ENCODE data around the gene DHX9.

DHX9 gene

GRCh38 chr1:182833271-182833670 lies 5.9 kb upstream of the DHX9 start:
- TF ChIP-seq PAX5 (IDR thresholded peaks at IDR 0.05; ENCODE audit: insufficient read depth, low read length, severe bottlenecking) (no peak), POLR2AphosphoS5 (IDR thresholded peaks at IDR 0.05; ENCODE audit: low read depth, low read length) (no peak), POLR2A (IDR thresholded peaks at IDR 0.05; ENCODE audit: low read depth, low read length) (no peak), POU2F2 (IDR thresholded peaks at IDR 0.05; ENCODE audit: low read depth, low read length) (no peak), TAF1 (IDR thresholded peaks at IDR 0.05; ENCODE audit: low read depth, low read length) (no peak), SPI1 (IDR thresholded peaks at IDR 0.05; ENCODE audit: low read depth, low read length) (no peak)
- FAIRE-seq = no peak
- DNase-seq (ENCODE audit: insufficient read length, low spot score) = no peak

GRCh38 chr1:182834326-182834725 lies 4.8 kb upstream of the DHX9 start:
- FAIRE-seq (no peak), DNase-seq (ENCODE audit: insufficient read length, low spot score) (no peak)
- TF ChIP-seq TAF1 (IDR thresholded peaks at IDR 0.05; ENCODE audit: low read depth, low read length) (no peak), PAX5 (IDR thresholded peaks at IDR 0.05; ENCODE audit: insufficient read depth, low read length, severe bottlenecking) (no peak), POLR2A (IDR thresholded peaks at IDR 0.05; ENCODE audit: low read depth, low read length) (no peak), SPI1 (IDR thresholded peaks at IDR 0.05; ENCODE audit: low read depth, low read length) (no peak), POU2F2 (IDR thresholded peaks at IDR 0.05; ENCODE audit: low read depth, low read length) (no peak), POLR2AphosphoS5 (IDR thresholded peaks at IDR 0.05; ENCODE audit: low read depth, low read length) (no peak)

GRCh38 chr1:182835806-182836205 lies 3.3 kb upstream of the DHX9 start:
- TF ChIP-seq POLR2AphosphoS5 (IDR thresholded peaks at IDR 0.05; ENCODE audit: low read depth, low read length) (no peak), POLR2A (IDR thresholded peaks at IDR 0.05; ENCODE audit: low read depth, low read length) (no peak), POU2F2 (IDR thresholded peaks at IDR 0.05; ENCODE audit: low read depth, low read length) (no peak)
- DNase-seq (ENCODE audit: insufficient read length, low spot score) (no peak), FAIRE-seq (no peak)

GRCh38 chr1:182841368-182841988 lies 2.3 kb downstream of the DHX9 start:
- DNase-seq (ENCODE audit: insufficient read length, low spot score) = no peak
- FAIRE-seq = peak; percentile 68
- TF ChIP-seq PAX5 (IDR thresholded peaks at IDR 0.05; ENCODE audit: insufficient read depth, low read length, severe bottlenecking) = no peak
- TF ChIP-seq TAF1 (IDR thresholded peaks at IDR 0.05; ENCODE audit: low read depth, low read length) = no peak
- no peak for TF ChIP-seq POLR2A (IDR thresholded peaks at IDR 0.05; ENCODE audit: low read depth, low read length)

GRCh38 chr1:182842265-182842664 lies 3.1 kb downstream of the DHX9 start:
- FAIRE-seq (no peak), DNase-seq (ENCODE audit: insufficient read length, low spot score) (no peak)
- TF ChIP-seq PAX5 (IDR thresholded peaks at IDR 0.05; ENCODE audit: insufficient read depth, low read length, severe bottlenecking) (no peak), POU2F2 (IDR thresholded peaks at IDR 0.05; ENCODE audit: low read depth, low read length) (no peak), TAF1 (IDR thresholded peaks at IDR 0.05; ENCODE audit: low read depth, low read length) (no peak), POLR2A (IDR thresholded peaks at IDR 0.05; ENCODE audit: low read depth, low read length) (no peak), SPI1 (IDR thresholded peaks at IDR 0.05; ENCODE audit: low read depth, low read length) (no peak), POLR2AphosphoS5 (IDR thresholded peaks at IDR 0.05; ENCODE audit: low read depth, low read length) (no peak)

- FAIRE-seq = no peak
- no peak for DNase-seq (ENCODE audit: insufficient read length, low spot score)
- TF ChIP-seq POLR2AphosphoS5 (IDR thresholded peaks at IDR 0.05; ENCODE audit: low read depth, low read length) = no peak
- no peak for TF ChIP-seq POU2F2 (IDR thresholded peaks at IDR 0.05; ENCODE audit: low read depth, low read length)
- no peak for TF ChIP-seq POLR2A (IDR thresholded peaks at IDR 0.05; ENCODE audit: low read depth, low read length)
- no peak for TF ChIP-seq TAF1 (IDR thresholded peaks at IDR 0.05; ENCODE audit: low read depth, low read length)
- no peak for TF ChIP-seq PAX5 (IDR thresholded peaks at IDR 0.05; ENCODE audit: insufficient read depth, low read length, severe bottlenecking)
- TF ChIP-seq SPI1 (IDR thresholded peaks at IDR 0.05; ENCODE audit: low read depth, low read length) = no peak
These were observed 6.2 kb downstream of the DHX9 start for GRCh38 chr1:182845379-182845778.

- no peak for TF ChIP-seq POLR2AphosphoS5 (IDR thresholded peaks at IDR 0.05; ENCODE audit: low read depth, low read length)
- TF ChIP-seq SPI1 (IDR thresholded peaks at IDR 0.05; ENCODE audit: low read depth, low read length) = no peak
- no peak for TF ChIP-seq TAF1 (IDR thresholded peaks at IDR 0.05; ENCODE audit: low read depth, low read length)
- no peak for TF ChIP-seq POU2F2 (IDR thresholded peaks at IDR 0.05; ENCODE audit: low read depth, low read length)
- no peak for TF ChIP-seq PAX5 (IDR thresholded peaks at IDR 0.05; ENCODE audit: insufficient read depth, low read length, severe bottlenecking)
- TF ChIP-seq POLR2A (IDR thresholded peaks at IDR 0.05; ENCODE audit: low read depth, low read length) = no peak
- DNase-seq (ENCODE audit: insufficient read length, low spot score) (no peak), FAIRE-seq (no peak)
These were observed 6.7 kb downstream of the DHX9 start for GRCh38 chr1:182845894-182846293.

GRCh38 chr1:182847105-182847504 lies 8.0 kb downstream of the DHX9 start:
- DNase-seq (ENCODE audit: insufficient read length, low spot score) = no peak
- FAIRE-seq = no peak
- no peak for TF ChIP-seq PAX5 (IDR thresholded peaks at IDR 0.05; ENCODE audit: insufficient read depth, low read length, severe bottlenecking)
- no peak for TF ChIP-seq POU2F2 (IDR thresholded peaks at IDR 0.05; ENCODE audit: low read depth, low read length)
- no peak for TF ChIP-seq POLR2A (IDR thresholded peaks at IDR 0.05; ENCODE audit: low read depth, low read length)
- no peak for TF ChIP-seq SPI1 (IDR thresholded peaks at IDR 0.05; ENCODE audit: low read depth, low read length)
- TF ChIP-seq TAF1 (IDR thresholded peaks at IDR 0.05; ENCODE audit: low read depth, low read length) = no peak
- no peak for TF ChIP-seq POLR2AphosphoS5 (IDR thresholded peaks at IDR 0.05; ENCODE audit: low read depth, low read length)

- peak; percentile 16 for FAIRE-seq
- no peak for DNase-seq (ENCODE audit: insufficient read length, low spot score)
- TF ChIP-seq SPI1 (IDR thresholded peaks at IDR 0.05; ENCODE audit: low read depth, low read length) (no peak), POLR2A (IDR thresholded peaks at IDR 0.05; ENCODE audit: low read depth, low read length) (peak; percentile 26; the same call in 1 of the 2 replicates), TAF1 (IDR thresholded peaks at IDR 0.05; ENCODE audit: low read depth, low read length) (no peak)
These were observed 9.6 kb downstream of the DHX9 start for GRCh38 chr1:182848736-182849135.

GRCh38 chr1:182850319-182850718 lies 11.2 kb downstream of the DHX9 start:
- FAIRE-seq (no peak), DNase-seq (ENCODE audit: insufficient read length, low spot score) (no peak)
- TF ChIP-seq TAF1 (IDR thresholded peaks at IDR 0.05; ENCODE audit: low read depth, low read length) (no peak), PAX5 (IDR thresholded peaks at IDR 0.05; ENCODE audit: insufficient read depth, low read length, severe bottlenecking) (no peak), SPI1 (IDR thresholded peaks at IDR 0.05; ENCODE audit: low read depth, low read length) (no peak), POLR2A (IDR thresholded peaks at IDR 0.05; ENCODE audit: low read depth, low read length) (no peak), POU2F2 (IDR thresholded peaks at IDR 0.05; ENCODE audit: low read depth, low read length) (no peak), POLR2AphosphoS5 (IDR thresholded peaks at IDR 0.05; ENCODE audit: low read depth, low read length) (no peak)
